Stimulated activated CD8-positive, alpha-beta memory T cell treated with anti-CD3 and anti-CD28 coated beads, Interleukin-12 subunit alpha, Interleukin-12 subunit beta, amount 100 ng/mL, for 24 hours (primary cell): ENCODE measurements around the gene ZNF749.
A peak's percentile ranks its signal among the peaks of the same experiment; 100 is the strongest.
"Not testable (repeated sequence)": the region's sequence is repeated elsewhere in the genome, so short reads cannot be mapped to it uniquely, and the experiment has no call there.

Experiments used
- DNase-seq: peaks from one replicate; pipeline ENCODE4 v3.0.0-alpha.2; 2020; ENCODE audit errors: extremely low read depth

Gene ZNF749

GRCh38 chr19:57465680-57466381 is 30.7 kb downstream of the ZNF749 start:
- DNase-seq, result no peak

GRCh38 chr19:57466489-57466888 is 31.4 kb downstream of the ZNF749 start:
- DNase-seq, result no peak

GRCh38 chr19:57473646-57474045 is 38.5 kb downstream of the ZNF749 start:
- no peak for DNase-seq

- peak; percentile 72 for DNase-seq
These were observed 42.3 kb downstream of the ZNF749 start, which contains the start of gene ZNF772 for GRCh38 chr19:57477191-57478008. Gene ZNF772 (minus strand): TSS chr19:57477566. CDS start chr19:57477309, 257 bp downstream.

GRCh38 chr19:57487477-57488298 is 52.6 kb downstream of the ZNF749 start, which contains the start of gene ZNF419:
Gene ZNF419 (plus strand): TSS chr19:57487750. CDS start chr19:57487951, 201 bp downstream.
- peak; percentile 82 for DNase-seq

GRCh38 chr19:57488299-57488644 is 53.1 kb downstream of the ZNF749 start:
- not testable (repeated sequence) for DNase-seq
